Calu3 (cell line): ENCODE measurements around the gene IER3IP1. TPM values are rescaled to one million over a fixed set of nuclear protein-coding genes. Genes with fewer than 3 reads are reported as not detected.
A peak's percentile ranks its signal among the peaks of the same experiment; 100 is the strongest.

ENCODE experiments used
- BruUV-seq: library from RNA; stranded (reverse); fragments of 400-500 nt; replicated peaks from 2 replicates; lab custom pipeline; 2021; lab: Mats Ljungman, UMichigan
- CTCF ChIA-PET: fragments of 300-600 bp; sonication (Branson Sonifier 250); formaldehyde crosslinking; loops from one replicate; lab custom pipeline; 2022; ENCODE audit warnings: antibody characterized with exemption; lab: Charles Lee
- DNase-seq: peaks from one replicate; pipeline ENCODE4 v3.0.0; 2022
- H3K27ac Mint-ChIP-seq: one replicate; pipeline ENCODE4 v1.8.0; 2022; ENCODE audit warnings: mixed read lengths; ENCODE audit not compliant: unreplicated experiment
- H3K27me3 Mint-ChIP-seq: one replicate; pipeline ENCODE4 v1.8.0; 2022; ENCODE audit warnings: mixed read lengths; ENCODE audit not compliant: unreplicated experiment
- H3K36me3 Mint-ChIP-seq: one replicate; pipeline ENCODE4 v1.8.0; 2022; ENCODE audit warnings: mild to moderate bottlenecking, moderate library complexity, mixed read lengths; ENCODE audit not compliant: insufficient read depth, unreplicated experiment
- H3K4me1 Mint-ChIP-seq: one replicate; pipeline ENCODE4 v1.8.0; 2022; ENCODE audit warnings: mild to moderate bottlenecking, low read depth, mixed read lengths; ENCODE audit not compliant: unreplicated experiment
- H3K4me3 Mint-ChIP-seq: one replicate; pipeline ENCODE4 v1.8.0; 2022; ENCODE audit warnings: mild to moderate bottlenecking, low read depth, moderate library complexity, mixed read lengths; ENCODE audit not compliant: unreplicated experiment
- H3K9me3 Mint-ChIP-seq: one replicate; pipeline ENCODE4 v1.8.0; 2022; ENCODE audit warnings: low read depth, mixed read lengths; ENCODE audit not compliant: unreplicated experiment
- CTCF ChIP-seq: fragments of 200-600 bp; IDR thresholded peaks from one replicate; pipeline ENCODE4 v1.8.0; 2022; ENCODE audit warnings: antibody characterized with exemption; ENCODE audit not compliant: unreplicated experiment
- intact Hi-C: fragments of 100-400 bp; cut with micrococcal nuclease; formaldehyde crosslinking; loops from one replicate; pipeline ENCODE4 v1.10.0; 2022; ENCODE audit not compliant: unreplicated experiment
- total RNA-seq: library from RNA; stranded (reverse); gene quantifications from 2 replicates; pipeline ENCODE4 v1.2.3, GENCODE V29; 2022

Gene IER3IP1
- total RNA-seq, 1 experiment from 2014 or later, result 20.4 TPM

DNA sequence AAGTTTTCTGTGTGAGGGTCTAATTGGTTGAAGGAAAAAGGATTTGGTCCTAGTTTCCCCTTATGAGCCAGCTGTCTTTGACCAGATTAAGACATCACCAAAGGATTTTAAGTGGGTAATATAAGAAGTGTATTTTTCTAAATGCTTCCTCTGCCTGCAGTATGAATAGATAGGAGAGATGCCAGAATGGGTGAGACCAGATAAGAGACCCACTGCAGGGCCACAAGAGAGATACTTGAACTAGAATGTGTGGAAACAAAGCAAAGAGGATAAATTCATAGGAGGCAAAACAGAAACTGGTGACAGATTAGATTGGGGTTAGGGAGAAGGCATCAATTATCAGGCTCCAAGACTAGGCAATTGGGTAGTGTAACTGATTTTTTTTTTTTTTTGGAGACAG lies 24.7 kb downstream of the IER3IP1 start:
- Mint-ChIP-seq H3K4me3 (peak overlapping the region; percentile 93), H3K27ac (peak overlapping the region; percentile 91), H3K9me3 (no peaks in the 10 kb centered on the region), H3K4me1 (peaks cover 31% of the 10 kb centered on the region), H3K27me3 (no peaks in the 10 kb centered on the region), H3K36me3 (peaks cover 22% of the 10 kb centered on the region)
- CTCF ChIA-PET, result interaction anchor here (0.6 to 0.7 kb wide), 2 partner anchors 14 to 170 kb away, joined by 5 read pairs; no protein-coding TSS in a partner anchor
- BruUV-seq, result no TSS peak
- DNase-seq, result no peak
- TF ChIP-seq CTCF, result no peak
- intact Hi-C loops, result no loop called here

DNA sequence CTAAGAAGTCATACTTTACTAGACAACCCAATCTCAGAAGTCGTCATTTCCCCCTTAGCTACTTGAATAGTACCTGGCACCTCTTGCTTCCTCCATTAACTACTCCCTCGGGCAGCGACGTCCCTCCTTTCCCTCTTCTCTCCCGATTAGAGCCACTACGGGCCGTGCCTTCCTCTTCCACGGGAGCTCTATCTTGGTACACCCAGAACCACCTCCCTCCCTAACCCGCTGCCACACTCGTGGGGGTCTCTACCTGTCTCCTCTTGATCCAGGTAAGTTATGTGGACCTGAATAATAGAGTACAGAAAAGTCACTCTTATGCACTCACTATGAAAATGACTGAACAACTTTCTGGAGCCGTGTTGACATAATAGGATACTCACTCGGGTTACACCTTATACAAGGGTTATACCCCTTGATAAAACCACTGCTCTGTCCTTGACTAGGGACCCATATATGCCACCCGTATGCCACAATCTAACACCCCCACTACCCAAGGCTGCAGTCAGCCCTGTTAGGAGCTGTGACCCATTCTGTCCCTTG lies 25.3 kb downstream of the IER3IP1 start:
- no peak for TF ChIP-seq CTCF
- H3K9me3 Mint-ChIP-seq, result no peaks in the 10 kb centered on the region
- H3K4me3 Mint-ChIP-seq, result peak overlapping the region; percentile 93
- peak overlapping the region; percentile 91 for H3K27ac Mint-ChIP-seq
- no peak for DNase-seq
- BruUV-seq, result TSS peak; percentile 26
- H3K4me1 Mint-ChIP-seq, result peaks cover 31% of the 10 kb centered on the region
- CTCF ChIA-PET, result interaction anchor here (0.6 to 1.6 kb wide), 2 partner anchors 15 to 54 kb away, joined by 5 to 6 read pairs; no protein-coding TSS in a partner anchor
- intact Hi-C loops, result no loop called here
- H3K27me3 Mint-ChIP-seq, result no peaks in the 10 kb centered on the region
- peaks cover 22% of the 10 kb centered on the region for H3K36me3 Mint-ChIP-seq

DNA sequence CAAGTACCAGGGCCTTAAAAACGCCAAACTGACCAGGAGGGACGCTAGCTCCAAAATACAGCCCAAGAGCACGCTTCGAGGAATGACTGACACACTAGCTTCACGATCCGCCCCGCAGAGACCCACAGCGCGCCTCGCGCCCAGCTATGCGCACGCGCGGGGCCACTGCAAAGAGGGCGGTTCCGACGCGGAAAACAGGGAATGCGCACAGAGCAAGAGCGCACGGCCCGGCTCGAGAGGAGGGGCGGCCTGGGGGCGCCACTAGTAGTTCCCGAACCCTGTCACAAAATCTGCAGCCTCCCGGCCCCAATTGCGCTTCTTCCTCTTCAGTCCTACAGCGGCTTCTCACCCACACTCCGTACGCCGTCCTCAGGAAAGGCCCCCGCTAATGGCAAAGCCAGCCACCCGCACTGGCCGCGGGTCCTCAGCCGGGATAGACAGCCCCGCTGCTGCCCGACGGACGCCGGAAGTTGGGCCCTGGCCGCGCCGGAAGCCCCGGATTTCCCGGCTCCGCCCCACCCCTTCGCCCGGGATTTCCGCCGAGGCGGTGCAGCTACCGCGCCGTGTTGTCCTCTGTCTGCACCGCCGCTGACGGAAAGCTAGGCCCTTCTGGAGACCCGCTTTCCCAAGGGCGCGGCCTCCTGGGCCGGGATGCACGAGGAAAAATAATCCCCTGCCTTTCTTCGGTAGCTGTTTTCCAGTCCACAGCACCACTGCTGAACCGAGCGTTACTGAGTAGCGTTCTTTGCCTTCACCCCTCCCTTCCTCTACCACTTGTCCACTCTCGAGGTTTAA lies 25.9 kb downstream of the IER3IP1 start, which contains the start of gene HDHD2:
Gene HDHD2 (minus strand): TSS at position 472 of the 795 bp plus-strand sequence. CDS start 14,061 bp downstream, outside the sequence.
- CTCF ChIA-PET, result interaction anchor here (1.6 kb wide), 1 partner anchor 55 kb away, joined by 6 read pairs; no protein-coding TSS in a partner anchor
- peak; percentile 89 for DNase-seq
- TSS peak; percentile 28 for BruUV-seq
- intact Hi-C loops, result no loop called here
- Mint-ChIP-seq H3K9me3 (no peaks in the 10 kb centered on the region), H3K27ac (peak within 1 kb of the TSS; percentile 91), H3K36me3 (peaks cover 22% of the 10 kb centered on the region), H3K4me3 (peak within 1 kb of the TSS; percentile 93), H3K27me3 (no peaks in the 10 kb centered on the region), H3K4me1 (peaks cover 31% of the 10 kb centered on the region)
- no peak for TF ChIP-seq CTCF

DNA sequence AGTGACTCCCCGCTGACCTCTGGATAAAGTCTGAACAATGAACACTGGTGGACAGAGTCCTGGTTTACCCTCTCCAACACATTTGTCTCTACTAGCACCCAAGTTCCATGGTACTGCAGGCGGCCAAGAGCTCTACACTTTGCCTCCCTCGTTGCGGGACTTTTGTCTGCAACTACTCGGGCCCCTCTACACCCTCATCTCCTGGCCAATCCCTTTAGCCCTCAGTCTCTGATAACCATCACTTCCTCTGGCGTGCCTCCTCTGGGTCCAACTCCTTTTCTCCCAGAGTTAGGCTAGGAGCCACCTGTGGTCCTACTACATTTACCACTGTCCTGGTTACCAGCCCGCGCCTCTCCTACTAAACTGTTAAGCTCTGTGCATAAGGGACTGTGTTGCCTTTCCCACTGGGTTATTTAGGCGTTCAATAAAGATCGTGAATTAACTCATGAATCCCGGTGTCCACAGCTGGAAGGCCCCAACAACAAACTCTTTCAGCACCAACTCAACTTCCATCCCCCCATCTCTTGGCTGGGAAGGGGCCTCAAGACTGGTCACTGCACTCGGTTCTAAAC lies 26.6 kb downstream of the IER3IP1 start:
- intact Hi-C loops, result loop anchor here (2.0 kb wide), 1 partner anchor 25 kb away; no protein-coding TSS in a partner anchor
- peak overlapping the region; percentile 91 for H3K27ac Mint-ChIP-seq
- TF ChIP-seq CTCF, result no peak
- peaks cover 22% of the 10 kb centered on the region for H3K36me3 Mint-ChIP-seq
- H3K4me1 Mint-ChIP-seq, result peaks cover 31% of the 10 kb centered on the region
- no peaks in the 10 kb centered on the region for H3K9me3 Mint-ChIP-seq
- CTCF ChIA-PET, result interaction anchor here (1.6 kb wide), 1 partner anchor 55 kb away, joined by 6 read pairs; no protein-coding TSS in a partner anchor
- peak; percentile 19 for DNase-seq
- H3K4me3 Mint-ChIP-seq, result peak overlapping the region; percentile 93
- BruUV-seq, result no TSS peak
- no peaks in the 10 kb centered on the region for H3K27me3 Mint-ChIP-seq
